NCI-H1105 (cell line): Measurements from ENCODE around the gene HUNK.

Source experiments
- DNase-seq: peaks from one replicate; lab custom pipeline; 2025; lab: John Stamatoyannopoulos, UW

The HUNK gene

DNA sequence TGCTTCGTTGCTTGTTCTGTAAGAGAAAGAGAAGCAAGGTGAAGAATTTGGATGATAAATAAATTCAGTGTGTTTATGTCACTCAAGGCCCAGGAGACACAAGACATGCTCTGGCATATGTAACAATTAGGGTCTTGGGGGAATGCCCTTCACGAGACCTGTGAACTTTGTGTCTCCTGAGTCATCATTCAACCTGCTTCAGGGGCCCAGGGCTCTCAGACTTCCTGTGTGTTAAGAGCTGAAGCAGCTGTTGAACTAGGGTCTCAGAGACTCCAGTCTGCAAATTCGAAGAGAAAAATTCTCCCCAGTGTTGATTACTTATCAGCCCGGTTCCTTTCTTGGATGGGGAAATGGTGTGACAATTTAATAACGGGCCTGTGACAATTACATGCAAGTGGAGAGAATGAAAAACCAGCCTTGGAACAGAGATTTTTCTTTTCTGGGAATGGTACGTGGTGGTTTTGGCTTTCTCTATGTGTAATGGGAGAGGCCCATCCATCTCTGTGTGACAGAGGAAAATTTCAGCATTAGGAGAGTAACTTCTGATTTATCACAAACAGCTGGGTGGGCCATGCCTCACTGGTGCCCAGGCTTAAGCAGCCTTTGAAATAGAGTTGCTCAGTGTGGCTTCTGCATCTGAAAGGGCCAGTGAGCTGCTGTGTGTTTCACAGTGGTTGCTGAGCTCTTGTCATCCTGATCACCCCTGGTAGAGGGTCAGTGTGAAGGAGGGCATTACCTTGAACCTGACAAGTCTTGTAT lies 22.4 kb downstream of the HUNK start:
- DNase-seq = no peak

DNA sequence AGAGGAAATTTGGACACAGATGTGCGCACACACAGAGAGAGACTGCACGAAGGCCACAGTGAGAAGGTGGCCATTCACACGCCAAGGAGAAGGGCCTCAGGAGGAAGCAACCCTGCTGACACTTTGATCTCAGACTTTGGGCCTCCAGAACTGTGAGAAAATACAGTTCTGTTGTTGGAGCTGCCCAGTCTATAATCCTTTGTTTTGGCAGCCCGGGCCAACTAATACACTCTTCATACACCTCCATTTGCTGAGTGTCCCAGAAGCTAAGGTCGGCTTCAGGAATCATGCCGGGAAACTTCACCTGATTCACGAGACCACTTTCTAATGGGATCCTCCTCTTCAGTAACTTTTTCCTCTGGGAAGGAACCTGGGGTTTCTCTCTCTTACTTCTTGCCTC lies 23.2 kb downstream of the HUNK start:
- DNase-seq = no peak

DNA sequence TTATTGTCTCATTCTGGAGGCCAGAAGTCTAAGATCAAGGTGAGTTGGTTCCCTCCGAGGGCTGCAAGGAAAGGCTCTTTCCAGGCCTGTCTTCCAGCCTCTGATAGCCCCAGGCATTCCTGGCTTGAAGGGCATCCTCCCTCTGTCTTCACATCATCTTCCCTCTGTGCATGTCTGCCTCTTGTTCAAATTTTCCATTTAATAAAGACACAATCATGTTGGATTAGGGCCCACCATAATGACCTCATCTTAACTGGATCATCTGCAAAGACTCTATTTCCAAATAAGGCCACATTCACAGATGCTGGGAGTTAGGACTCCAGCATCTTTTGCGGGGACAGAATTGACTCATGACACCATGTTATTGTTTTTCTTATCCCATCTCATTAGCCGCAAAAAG lies 24.5 kb downstream of the HUNK start:
- DNase-seq = no peak

DNA sequence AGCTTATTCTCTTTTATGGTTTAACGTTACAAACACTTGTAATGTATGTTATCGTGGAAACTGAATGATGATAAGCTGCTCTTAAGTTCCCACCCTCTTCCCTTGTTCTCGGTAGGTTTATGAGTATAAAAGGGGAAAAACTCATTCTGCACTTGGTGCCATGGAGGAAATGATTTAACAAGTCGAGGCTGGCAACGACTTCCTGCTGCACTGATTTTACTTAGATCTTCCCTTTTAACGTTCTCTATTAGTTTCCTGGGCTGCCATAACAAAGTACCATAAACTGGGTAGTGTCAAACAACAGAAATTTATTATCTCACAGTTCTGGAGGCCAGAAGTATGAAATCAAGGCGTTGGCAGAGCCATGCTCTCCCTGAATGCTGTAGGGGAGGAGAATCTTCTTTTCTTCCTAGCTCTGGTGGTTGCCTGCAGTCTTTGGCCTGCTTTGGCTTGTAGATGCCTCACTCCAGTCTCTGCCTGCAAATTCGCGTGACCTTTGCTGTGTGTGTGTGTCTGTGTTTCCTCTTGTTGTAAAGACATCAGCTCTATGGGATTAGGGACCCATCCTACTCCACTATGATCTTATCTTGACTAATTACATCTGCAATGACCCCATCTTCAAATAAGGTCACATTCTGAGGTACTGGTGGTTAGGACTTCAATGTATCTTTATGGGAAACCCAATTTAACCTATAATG lies 26.3 kb downstream of the HUNK start:
- no peak for DNase-seq

DNA sequence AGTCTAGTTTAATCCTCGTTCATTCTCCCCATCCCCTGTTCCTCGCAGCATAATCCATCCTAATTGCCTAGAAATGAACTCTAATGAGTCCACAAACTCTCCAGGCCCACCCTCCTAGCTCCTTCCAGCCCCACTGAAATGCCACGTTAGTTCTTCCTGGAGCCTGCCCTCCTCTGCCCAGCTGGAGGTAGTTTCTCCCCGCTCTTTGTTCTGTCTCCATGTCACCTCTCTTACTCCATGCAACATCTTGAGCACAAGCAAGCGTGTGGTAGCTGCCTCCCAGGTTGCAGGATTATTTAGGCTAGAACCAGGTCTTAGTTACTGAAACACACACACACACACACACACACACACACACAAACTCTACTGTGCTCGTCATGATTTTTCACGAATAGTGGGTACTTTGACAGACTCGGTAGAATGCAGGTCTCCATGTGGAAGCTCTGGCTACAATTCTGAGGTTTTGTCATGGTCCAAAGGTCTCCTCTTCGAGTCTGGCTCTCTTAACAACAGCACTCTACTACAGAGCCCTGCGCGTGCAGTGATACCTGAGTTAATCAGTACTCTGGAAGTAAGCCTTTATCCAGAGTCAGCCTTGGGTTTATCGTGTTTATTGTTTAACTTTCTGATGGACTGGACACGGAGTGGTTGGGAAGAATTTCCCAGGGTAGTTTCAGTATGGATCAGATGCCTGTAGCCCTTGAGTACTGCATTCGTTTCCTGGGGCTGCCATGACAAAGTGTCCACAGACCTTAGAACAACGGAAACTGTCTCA lies 27.5 kb downstream of the HUNK start:
- no peak for DNase-seq

DNA sequence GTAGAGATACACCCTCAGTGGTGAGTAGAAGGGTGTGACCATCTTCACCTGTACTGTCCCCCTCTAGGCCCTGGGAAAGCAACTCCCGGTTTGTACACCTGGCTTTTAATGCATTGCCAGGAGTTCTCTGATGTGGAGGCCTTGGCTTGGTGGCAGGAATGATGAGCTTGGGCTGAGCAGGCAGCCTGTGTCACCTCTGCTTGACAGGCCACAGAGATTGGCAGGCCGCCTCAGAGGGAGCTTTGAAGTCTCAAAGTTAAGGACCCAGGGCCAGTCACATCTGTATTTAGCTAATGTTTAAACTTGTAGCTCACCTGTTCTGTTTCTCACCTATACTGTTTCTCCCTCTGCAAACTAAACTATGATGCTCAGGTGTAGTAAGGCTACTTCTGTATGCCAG lies 28.5 kb downstream of the HUNK start:
- no peak for DNase-seq

DNA sequence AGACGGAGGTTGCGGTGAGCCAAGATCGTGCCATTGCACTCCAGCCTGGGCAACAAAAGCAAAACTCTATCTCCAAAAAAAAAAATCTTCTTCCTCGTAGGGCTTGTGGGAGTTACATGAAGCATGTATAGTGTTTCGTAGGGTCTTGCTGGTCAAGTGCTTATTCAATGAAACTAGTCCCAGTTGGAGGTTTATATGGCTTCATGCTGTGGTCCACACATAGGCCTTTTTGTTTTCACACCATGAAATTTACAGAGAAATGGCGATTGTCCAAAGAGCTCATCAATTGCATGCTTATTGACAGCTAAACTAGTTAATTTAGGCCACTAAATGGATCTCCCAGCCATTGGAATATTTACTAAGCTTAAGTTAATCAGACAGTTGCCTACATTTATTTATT lies 29.6 kb downstream of the HUNK start:
- DNase-seq = no peak

DNA sequence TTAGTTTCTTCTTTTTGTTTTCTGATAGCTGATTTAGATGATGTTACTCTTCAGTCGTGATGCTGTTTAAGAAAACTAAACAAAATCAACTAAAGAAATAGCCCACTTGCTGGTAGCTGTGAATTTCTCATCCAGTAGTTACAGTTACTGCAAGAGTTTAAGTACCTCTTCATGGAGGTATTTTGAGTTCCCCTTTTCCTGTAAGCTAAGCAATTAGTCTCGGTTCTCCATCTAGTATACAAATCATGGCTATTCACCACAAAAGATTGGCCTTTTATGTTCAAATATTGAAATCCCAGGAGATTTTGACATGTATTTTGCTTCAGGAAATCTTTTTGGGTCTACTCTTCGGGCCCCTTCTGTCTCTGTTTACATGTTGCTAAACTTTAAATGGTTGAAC lies 31.1 kb downstream of the HUNK start:
- DNase-seq = no peak

DNA sequence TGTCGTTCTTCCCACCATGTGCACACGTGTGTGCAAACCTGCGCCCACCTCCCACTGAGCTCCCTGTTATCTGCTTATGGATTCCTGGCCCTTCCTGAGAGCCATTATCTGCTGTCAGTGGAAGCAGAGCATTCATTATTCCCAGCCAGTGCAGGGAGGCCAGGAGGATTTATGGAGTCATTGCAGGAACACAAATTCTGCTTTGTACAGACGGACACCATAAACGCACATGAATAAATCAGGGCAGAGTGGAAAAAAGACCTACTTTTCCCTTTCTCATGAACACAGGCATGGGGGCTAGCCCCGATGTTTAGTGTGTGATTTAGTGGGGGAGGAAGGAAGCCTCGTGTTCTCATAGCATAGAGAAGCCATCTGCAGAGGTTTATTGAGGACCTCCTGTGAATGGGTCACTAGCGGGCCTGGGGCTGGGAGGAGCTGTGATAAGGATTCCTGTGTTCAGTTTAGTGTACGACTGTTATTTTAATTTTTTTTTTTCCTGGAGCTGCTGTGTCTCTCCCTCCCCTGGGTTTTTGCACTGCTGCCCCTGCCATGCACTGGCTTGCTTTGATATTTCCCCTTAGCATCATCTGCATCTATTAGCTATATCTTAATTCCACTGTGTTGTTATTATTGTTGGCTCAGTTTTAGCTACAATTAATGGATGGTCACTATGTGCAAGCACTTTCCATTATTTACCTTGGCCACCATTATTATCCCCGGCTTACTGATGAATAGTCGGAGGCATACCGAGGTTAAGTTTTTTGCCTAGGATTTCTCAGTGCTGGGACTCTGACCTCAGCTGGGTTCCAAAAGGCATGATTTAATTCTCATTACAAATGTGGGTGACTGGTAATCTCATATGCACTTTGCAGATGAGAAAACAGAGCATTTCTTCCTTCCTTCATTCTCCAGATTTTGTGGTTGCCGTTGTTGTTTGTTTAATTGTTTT lies 33.0 kb downstream of the HUNK start:
- no peak for DNase-seq

DNA sequence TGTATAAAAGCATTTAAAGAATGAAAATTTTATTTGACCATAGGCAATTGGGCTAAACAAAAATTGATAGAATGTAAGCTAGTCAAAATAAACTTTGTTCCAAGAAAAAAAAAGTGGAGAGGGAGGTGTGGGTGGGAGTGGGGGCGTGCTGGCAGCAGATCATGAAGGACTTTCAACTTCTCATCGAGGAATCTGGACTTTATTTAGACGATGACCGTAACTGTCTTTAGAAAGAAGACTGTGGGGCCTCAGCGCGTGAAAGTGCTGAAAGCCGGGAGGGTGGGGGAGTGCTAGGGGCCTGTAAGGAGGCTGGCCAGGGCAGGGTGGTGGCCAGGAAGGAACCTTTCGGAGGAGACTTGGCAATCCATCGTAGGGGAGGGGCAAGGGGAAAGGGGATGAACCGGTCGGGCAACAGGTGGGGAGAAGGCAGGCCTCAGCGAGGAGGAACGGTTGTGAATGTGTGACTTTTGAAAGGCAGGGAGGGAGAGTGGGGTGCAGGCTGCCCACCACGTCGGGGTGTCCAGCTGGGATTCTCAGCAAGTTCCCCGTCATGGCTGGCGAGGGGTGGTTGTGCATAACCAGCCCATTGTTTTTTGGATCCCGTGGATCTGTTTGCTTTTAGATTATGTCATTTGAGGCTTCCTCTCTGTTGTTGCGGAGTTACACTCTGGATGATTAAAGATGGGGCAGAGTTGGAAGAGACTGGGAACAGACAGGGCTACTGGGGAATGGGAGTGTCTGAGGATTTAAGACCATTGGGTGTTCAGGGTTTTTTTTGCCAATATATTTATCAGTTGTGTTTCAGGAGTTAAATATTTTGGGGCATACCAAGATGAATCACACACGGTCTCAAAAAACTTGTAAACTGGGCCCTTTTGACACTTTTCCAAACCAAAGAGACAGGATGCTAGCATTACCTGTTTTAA lies 35.5 kb downstream of the HUNK start:
- no peak for DNase-seq

DNA sequence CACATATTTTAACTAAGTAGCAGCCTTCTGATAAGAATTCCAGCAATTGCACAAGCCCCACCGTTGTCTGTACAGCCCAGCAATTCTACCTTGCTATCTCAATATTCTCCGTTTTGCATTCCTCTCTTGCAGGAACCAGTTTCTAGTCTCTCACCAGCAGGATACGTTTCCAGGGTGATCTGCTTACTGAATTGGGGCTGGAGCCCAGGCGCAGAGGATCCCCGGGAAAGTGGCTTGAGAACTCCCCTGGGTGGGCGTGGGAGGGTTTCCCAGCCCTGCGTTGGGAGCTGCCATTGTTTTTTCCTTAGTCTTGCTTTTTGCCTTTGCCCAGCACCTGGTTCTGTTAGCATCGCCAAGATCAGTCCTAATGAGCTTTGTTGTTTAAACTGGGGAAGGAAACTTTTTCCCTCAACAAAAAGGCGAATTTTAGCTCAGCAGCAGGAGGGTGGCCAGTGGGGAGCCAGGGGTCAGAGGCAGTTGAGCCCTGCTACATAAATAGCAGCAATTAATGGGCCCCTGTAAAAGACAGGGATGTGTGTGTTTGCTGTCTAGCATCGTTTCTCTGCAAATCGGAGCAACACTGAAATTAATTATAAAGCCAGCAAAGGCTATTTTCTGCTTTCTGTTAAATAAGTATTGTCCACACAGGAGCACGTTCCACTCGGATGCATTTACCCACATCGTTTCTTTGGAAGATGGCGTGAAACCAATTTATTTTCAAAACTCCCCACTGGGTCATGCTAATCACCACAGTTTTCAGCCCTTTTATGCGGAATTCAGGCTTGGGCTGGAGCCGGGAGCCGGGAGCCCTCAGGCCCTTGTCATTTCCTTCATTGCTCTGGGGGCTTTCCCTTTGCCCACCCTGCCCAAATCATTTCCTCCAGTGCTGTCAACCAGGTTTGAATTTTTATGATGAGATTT lies 36.6 kb downstream of the HUNK start:
- DNase-seq = no peak

DNA sequence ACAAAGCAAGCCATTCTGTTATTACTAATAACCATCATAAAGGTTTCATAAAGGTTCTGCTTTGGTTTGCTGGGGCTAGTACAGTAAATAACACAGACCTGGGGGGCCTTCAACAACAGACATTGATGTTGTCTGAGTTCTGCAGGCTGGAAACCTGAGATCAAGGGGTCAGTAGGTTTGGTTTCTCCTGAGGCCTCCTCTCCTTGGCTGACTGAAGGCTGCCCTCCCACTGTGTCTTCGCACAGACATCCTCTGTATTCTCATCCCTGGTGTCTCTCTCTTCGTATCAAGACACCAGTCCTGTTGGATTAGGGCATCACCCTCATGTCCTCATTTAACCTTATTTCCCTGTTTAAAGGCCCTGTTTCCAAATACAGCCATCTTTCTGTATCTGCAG lies 37.3 kb downstream of the HUNK start:
- no peak for DNase-seq

DNA sequence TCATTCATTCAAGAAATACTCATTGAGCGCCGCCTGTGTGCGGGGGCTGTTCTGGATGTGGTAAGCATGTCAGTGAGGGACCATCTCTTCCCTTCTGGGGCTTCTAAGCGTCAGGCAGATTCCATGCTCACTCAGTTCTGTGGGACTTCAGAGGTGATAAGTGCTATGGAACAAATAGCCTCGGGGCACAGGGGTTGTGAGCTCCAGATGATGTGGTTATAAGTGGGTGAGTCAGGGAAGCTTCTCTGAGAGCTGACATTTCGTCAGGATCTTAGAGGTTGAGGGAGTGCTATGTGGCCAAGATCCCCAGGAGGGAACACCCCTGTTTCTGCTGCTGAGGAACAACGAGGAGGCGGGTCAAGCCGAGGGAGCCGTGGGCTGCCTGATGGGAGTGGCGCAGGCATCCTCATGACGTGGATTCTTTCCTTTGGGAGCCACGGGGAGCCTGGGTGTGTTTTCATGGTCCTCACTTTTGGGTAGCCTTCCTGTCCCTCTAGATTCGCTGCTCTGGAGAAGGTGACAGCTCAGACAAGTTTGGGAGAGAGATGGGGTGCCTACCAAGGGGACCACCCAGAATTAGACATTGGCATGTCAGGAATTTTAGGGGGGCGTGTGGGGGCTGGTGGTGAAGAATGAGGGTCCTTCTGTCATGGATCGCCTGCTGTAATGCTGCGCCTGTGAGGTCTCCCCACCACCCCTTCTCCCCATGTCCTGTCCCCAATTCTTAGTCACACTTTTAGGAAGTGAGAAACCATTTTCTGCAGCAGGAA lies 38.5 kb downstream of the HUNK start:
- no peak for DNase-seq

DNA sequence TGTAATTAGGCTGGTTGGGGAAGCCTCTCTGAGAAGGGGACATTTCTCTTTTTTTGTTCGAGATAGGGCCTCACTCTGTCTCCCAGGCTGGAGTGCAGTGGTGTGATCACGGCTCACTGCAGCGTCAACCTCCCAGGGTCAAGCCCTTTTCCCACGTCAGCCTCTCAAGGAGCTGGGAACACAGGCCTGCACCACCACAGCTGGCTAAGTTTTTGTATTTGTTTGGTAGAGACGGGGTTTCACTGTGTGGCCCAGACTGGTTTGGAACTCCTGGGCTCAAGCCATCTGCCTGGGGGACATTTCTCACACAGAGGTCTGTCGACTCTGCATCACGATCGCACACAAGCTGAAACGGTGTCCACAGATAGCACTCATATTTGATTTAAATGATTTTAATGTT lies 39.7 kb downstream of the HUNK start:
- DNase-seq = no peak

DNA sequence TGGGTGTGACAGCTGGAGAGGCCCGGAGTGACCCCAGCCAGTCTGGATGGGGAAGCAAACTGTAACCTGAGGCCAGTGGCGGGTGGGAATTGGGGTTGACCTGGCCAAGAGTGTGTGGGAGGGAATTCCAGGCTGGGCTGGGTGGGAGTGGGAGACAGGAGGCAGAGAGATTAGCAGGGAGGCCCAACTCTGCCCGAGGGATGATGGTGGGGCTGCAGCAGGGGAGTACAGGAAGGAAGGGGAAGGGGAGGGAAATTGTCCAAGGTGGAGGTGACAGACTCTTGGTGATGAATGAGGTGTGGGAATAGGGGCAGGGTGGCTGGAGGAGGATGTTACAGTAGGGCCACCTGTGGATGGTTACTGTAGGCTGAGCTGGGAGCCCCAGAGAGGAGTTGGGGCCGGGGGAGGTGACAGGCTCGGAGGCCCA lies 40.4 kb downstream of the HUNK start:
- no peak for DNase-seq

DNA sequence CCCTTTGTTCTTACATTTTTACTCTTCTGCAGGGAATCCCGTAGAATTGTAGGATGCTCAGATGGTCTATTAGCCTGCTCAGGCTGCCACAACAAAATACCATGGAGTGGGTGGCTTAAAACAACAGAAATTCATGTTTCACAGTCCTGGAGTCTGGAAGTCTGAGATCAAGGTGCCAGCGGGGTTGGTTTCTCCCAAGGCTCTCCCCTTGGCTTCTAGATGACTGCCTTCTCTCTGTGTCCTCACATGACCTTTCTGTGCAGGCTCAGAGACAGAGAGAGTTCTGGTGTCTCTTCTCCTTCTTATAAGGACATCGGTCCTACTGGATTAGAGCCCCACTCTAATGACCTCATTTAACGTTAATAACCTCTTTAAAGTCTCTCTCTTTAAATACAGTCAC lies 41.7 kb downstream of the HUNK start:
- no peak for DNase-seq

DNA sequence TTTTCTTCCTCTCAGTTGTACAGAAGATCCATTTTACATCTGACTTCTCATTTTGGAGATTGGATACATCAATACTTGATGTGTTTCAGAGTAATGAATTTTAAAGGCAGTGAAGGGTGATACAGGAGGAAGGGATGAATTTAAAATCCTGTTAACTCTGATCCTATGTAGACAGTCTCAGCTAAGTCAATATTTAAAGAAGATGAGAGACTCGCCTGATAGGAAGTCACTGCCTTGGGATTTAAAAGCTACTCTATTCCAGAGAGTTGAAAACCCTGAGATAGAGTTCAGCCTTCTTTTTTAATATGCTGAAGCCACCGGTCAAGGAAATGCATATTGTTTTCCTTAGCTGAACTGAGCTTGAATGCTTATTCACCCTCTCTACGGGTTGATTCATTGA lies 42.7 kb downstream of the HUNK start:
- no peak for DNase-seq

DNA sequence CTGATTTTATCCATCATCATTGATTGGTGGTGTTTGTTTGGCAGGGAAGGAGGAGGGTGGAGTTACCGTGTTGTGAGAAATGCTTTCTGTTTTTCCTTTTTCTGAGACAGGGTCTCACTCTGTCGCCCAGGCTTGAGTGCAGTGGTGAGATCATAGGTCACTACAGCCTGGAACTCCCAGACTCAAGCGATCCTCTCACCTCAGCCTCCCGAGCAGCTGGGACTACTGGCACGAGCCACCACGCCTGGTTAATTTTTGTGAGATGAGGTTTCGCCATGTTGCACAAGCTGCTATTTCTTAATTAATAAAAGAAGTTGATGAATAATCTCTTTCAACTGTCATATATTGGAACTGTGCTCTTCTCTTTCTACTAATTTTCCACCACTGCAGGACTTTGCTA lies 44.3 kb downstream of the HUNK start:
- no peak for DNase-seq

DNA sequence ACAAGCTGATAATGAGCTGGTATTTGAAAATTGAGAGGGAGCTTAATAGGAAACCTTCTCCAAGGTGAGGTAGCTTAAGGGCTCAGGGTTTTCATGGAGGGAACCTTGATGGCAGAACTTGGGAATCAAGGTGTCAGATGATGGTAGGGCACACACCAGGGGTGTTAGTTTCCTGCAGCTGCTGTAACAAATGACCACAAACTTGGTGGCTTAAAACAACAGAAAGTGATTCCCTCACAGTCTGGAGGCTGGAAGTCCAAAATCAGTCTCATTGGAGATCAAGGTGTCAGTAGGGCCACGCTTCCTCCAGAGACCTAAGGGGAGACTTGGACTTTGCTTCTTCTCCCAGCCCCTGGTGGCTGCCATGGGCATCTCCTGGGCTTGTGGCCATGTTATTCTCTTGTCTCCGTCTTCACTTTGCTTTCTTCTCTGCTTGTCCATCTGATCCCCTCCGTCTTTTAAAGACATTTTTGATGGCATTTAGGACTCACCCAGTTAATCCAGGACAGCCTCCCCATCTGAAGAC lies 45.5 kb downstream of the HUNK start:
- DNase-seq = no peak
